AG04450 (cell line): ENCODE results near the gene CDH4. TPM values are rescaled to one million over a fixed set of nuclear protein-coding genes. Genes with fewer than 3 reads are reported as not detected.

Experiments
- CTCF ChIA-PET: fragments of 300-600, 350-600 bp; formaldehyde crosslinking; extraction: SDS; loops from one replicate; lab custom pipeline; 2022; ENCODE audit warnings: antibody characterized with exemption, inconsistent platforms; lab: Charles Lee
- POLR2A ChIA-PET: fragments of 350-600 bp; formaldehyde crosslinking; extraction: SDS; loops from one replicate; lab custom pipeline; 2021; ENCODE audit warnings: antibody characterized with exemption, inconsistent platforms; lab: Yijun Ruan, JAX
- DNase-seq: peaks from one replicate; pipeline ENCODE4 v3.0.0-alpha.2; 2011; ENCODE audit warnings: low read depth, low spot score
- H3K27ac ChIP-seq: one replicate; pipeline ENCODE4 v1.5.1; 2012; ENCODE audit warnings: low read depth, low read length, control low read depth
- H3K27me3 ChIP-seq: one replicate; pipeline ENCODE4 v1.6.0; 2012; ENCODE audit warnings: low read length; ENCODE audit not compliant: control insufficient read depth, insufficient read depth
- H3K4me3 ChIP-seq: 2 replicates; pipeline ENCODE4 v1.5.1; 2011; ENCODE audit warnings: mild to moderate bottlenecking, low read depth, low read length, control low read depth
- H3K9me3 ChIP-seq: 2 replicates; pipeline ENCODE4 v1.5.1; 2012; ENCODE audit warnings: low read length; ENCODE audit not compliant: control insufficient read depth, insufficient read depth
- CTCF ChIP-seq: IDR thresholded peaks from 2 replicates; pipeline ENCODE4 v1.5.1; 2011; ENCODE audit warnings: low read depth, low read length, control low read depth, inconsistent platforms
- polyA plus RNA-seq: library from polyadenylated mRNA; depleted of rRNA; stranded (reverse); fragments of >200 nt; gene quantifications from 2 replicates; pipeline ENCODE4 v1.2.3, GENCODE V29; 2011

The CDH4 gene
- polyA plus RNA-seq, 1 experiment: 1.6 TPM

- Histone ChIP-seq H3K27me3 (peaks cover 9% of the 10 kb centered on the region), H3K9me3 (no peaks in the 10 kb centered on the region; the same call in 1 of the 2 replicates), H3K27ac (no peak overlapping the region), H3K4me3 (no peak overlapping the region)
- DNase-seq: no peak
- TF ChIP-seq CTCF: no peak
- ChIA-PET POLR2A (no interaction called here), CTCF (no interaction called here)
These were observed 434.2 kb downstream of the CDH4 start for GRCh38 chr20:61686051-61686936.

GRCh38 chr20:61688411-61688810, 436.4 kb downstream of the CDH4 start:
- H3K4me3 ChIP-seq: no peak overlapping the region
- CTCF ChIA-PET: interaction anchor here (0.7 kb wide), 1 partner anchor 137 kb away, joined by 4 read pairs; no protein-coding TSS in a partner anchor
- POLR2A ChIA-PET: interaction anchor here (0.6 kb wide), 1 partner anchor 21 kb away, joined by 3 read pairs; no protein-coding TSS in a partner anchor
- no peak for TF ChIP-seq CTCF
- no peaks in the 10 kb centered on the region; the same call in none of the 2 replicates for H3K9me3 ChIP-seq
- H3K27me3 ChIP-seq: peaks cover 5% of the 10 kb centered on the region
- no peak for DNase-seq
- no peak overlapping the region for H3K27ac ChIP-seq

GRCh38 chr20:61690150-61690549, 438.1 kb downstream of the CDH4 start:
- DNase-seq: no peak
- H3K9me3 ChIP-seq: no peaks in the 10 kb centered on the region; the same call in none of the 2 replicates
- ChIA-PET CTCF (no interaction called here), POLR2A (no interaction called here)
- H3K27me3 ChIP-seq: peaks cover under 1% of the 10 kb centered on the region
- H3K4me3 ChIP-seq: no peak overlapping the region
- no peak overlapping the region for H3K27ac ChIP-seq
- no peak for TF ChIP-seq CTCF

DNA sequence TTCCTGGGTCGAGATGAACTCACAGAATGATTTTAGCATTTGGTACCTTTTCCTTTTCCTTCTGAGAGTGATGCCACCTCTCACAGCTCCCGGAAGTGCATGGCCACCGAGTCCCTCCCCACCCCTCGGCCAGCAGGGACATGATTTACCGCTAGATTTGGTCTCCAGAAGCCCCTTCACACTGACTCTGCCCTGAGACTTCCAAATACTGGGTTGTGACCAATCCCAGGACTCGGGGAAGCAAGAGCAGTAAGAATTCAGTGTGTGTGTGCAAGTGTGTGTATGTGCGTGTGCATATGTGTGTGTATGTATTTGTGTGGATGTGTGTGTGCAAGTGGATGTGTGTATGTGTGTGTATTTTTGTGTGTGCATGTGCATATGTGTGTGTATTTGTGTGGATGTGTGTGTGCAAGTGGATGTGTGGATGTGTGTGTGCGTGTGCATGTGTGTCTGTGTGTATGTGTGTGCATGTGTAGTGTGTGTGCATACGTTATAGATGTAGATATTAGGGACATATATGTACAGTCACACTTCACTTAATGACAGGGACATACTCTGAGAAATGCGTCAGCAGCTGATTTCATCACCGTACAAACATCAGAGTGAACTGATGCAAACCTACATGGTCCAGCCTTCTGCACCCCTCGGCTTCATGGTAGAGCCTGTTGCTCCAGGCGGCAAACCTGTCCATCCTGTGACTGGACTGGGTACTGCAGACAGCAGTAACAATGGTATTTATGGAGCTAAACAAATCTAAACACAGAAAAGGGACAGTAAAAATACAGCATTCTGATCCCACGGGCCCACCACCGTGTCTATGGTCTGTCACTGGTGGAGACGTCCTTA, 439.2 kb downstream of the CDH4 start:
- no peak overlapping the region for H3K4me3 ChIP-seq
- no peak for DNase-seq
- H3K27me3 ChIP-seq: no peaks in the 10 kb centered on the region
- POLR2A ChIA-PET: no interaction called here
- no peak for TF ChIP-seq CTCF
- H3K9me3 ChIP-seq: no peaks in the 10 kb centered on the region; the same call in none of the 2 replicates
- CTCF ChIA-PET: no interaction called here
- no peak overlapping the region for H3K27ac ChIP-seq
